ENCODE data around the gene GNAO1. TPM values are rescaled to one million over a fixed set of nuclear protein-coding genes. Genes with fewer than 3 reads are reported as not detected.

The GNAO1 gene
- total and polyA plus RNA-seq, 9 donors, result 0.72 to 5.6 (median 2.7) TPM

DNA sequence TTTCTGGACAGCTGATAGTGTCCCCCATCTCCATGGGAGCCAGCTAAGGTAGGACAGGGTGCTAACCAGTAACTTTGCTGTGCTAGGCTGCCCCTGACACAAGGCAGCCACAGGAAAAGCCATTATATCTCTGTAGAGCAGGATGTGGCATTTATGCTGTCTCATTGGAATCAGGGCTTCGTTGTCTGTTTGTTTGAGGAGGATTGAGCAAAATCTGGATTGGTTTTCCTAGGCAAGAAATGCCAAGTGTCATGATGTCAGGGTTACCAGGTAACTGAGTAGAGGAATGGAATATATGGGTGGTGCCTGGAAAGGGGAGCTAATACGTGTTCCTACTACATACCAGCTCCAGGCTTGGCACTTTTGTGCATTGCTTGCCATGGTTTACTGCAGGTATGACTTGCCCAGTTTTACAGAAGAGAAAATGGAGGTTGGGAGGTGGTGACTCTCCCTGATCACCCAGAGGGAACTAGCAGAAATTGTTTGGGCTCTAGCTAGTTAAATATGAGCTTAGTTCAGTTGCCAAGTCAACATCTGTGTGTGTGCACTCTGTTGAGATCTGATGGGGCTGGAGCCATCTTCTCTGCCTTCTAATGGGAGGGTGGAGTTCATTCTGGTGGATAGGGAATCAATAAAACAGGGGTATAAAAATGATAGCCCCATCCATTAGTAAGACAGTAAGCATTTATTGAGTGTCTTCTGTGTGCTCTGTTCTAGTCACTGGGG, 33.9 kb downstream of the GNAO1 start:
- 70 to 84% (median 79%) methylated on average over 2 of the region's 2 CpGs for WGBS, 3 donors
- H3K4me1 ChIP-seq (ENCODE audit: insufficient read depth), result no peaks in the 10 kb centered on the region
- H3K27ac ChIP-seq, result no peak overlapping the region
- no peaks in the 10 kb centered on the region for H3K36me3 ChIP-seq
- no peaks in the 10 kb centered on the region for H3K9me3 ChIP-seq
- no peak overlapping the region for H3K4me3 ChIP-seq
- TF ChIP-seq, protein P1, sequence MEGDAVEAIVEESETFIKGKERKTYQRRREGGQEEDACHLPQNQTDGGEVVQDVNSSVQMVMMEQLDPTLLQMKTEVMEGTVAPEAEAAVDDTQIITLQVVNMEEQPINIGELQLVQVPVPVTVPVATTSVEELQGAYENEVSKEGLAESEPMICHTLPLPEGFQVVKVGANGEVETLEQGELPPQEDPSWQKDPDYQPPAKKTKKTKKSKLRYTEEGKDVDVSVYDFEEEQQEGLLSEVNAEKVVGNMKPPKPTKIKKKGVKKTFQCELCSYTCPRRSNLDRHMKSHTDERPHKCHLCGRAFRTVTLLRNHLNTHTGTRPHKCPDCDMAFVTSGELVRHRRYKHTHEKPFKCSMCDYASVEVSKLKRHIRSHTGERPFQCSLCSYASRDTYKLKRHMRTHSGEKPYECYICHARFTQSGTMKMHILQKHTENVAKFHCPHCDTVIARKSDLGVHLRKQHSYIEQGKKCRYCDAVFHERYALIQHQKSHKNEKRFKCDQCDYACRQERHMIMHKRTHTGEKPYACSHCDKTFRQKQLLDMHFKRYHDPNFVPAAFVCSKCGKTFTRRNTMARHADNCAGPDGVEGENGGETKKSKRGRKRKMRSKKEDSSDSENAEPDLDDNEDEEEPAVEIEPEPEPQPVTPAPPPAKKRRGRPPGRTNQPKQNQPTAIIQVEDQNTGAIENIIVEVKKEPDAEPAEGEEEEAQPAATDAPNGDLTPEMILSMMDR (IDR thresholded peaks at IDR 0.05), result no peak
- no peak for TF ChIP-seq EP300 (IDR thresholded peaks at IDR 0.05)
- TF ChIP-seq POLR2A (IDR thresholded peaks at IDR 0.05), result no peak
- intact Hi-C loops (cut with DNase I), result no loop called here
- H3K27me3 ChIP-seq, result no peaks in the 10 kb centered on the region
- DNase-seq, result no peak

DNA sequence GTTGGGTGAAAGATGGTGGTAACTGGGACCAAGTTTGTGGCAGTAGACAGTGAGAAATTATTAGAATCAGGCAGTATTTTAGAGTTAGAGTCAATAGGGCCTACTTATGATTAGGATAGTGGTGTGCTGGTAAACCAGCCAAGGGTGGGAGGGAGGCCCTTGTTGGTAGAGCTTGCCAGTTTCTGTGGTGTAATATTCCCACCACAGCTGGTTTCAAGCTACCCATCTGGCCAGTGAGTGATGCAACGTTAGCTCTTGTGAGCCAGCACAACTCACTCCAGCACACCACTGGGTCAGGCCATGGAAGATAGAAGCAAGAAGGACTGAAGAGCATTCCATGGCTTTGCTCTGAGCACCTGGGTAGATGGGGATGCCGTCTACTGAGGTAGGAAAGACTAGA, 34.9 kb downstream of the GNAO1 start:
- Histone ChIP-seq H3K27ac (no peak overlapping the region), H3K4me3 (no peak overlapping the region), H3K36me3 (no peaks in the 10 kb centered on the region), H3K9me3 (no peaks in the 10 kb centered on the region), H3K27me3 (no peaks in the 10 kb centered on the region), H3K4me1 (ENCODE audit: insufficient read depth) (no peaks in the 10 kb centered on the region)
- 54 to 91% (median 81%) methylated on average over 2 of the region's 2 CpGs for WGBS, 3 donors
- no peak for DNase-seq
- TF ChIP-seq, protein P1 (IDR thresholded peaks at IDR 0.05), result no peak
- no peak for TF ChIP-seq EP300 (IDR thresholded peaks at IDR 0.05)
- no peak for TF ChIP-seq POLR2A (IDR thresholded peaks at IDR 0.05)
- intact Hi-C loops (cut with DNase I), result no loop called here

DNA sequence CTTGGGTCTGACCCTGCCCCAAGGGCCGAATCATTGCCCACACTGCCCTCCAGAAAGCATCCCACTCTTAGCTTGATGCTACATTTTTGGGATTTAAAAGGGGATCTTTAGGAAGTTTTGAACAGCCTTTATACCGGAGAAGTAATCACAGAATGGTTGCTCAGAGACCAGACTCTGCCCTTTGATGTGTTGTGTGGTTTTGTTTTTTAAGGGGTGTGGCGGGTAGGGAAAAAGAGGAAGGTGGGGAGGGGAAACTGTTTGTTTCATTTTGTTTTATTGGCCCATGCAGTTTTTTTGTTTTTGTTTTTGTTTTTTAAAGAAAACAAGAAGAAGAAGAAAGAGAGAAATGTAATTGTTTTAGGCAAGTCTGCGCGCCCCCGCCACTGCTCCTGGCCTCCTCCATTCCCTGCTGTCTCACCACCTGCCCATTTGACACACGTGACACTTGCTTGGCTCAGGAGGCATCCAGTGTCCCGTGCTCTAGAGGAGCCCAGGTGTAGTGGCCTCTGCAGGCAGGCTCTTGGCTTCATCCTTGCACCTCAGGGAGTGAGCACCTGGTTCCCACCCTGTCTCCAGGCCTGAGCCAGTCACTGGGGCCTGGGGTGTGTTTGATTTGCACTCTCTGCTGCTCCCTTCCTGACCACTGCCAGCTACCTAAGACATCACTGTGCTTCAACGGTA, 35.7 kb downstream of the GNAO1 start:
- no peak overlapping the region for H3K4me3 ChIP-seq
- H3K36me3 ChIP-seq, result no peaks in the 10 kb centered on the region
- WGBS, 3 donors, result 77 to 82% (median 80%) methylated on average over 9 of the region's 9 CpGs
- TF ChIP-seq POLR2A (IDR thresholded peaks at IDR 0.05) (no peak), EP300 (IDR thresholded peaks at IDR 0.05) (no peak)
- TF ChIP-seq, protein P1 (IDR thresholded peaks at IDR 0.05), result no peak
- H3K27me3 ChIP-seq, result no peaks in the 10 kb centered on the region
- no peak overlapping the region for H3K27ac ChIP-seq
- H3K9me3 ChIP-seq, result no peaks in the 10 kb centered on the region
- no peaks in the 10 kb centered on the region for H3K4me1 ChIP-seq (ENCODE audit: insufficient read depth)
- intact Hi-C loops (cut with DNase I), result no loop called here
- no peak for DNase-seq

DNA sequence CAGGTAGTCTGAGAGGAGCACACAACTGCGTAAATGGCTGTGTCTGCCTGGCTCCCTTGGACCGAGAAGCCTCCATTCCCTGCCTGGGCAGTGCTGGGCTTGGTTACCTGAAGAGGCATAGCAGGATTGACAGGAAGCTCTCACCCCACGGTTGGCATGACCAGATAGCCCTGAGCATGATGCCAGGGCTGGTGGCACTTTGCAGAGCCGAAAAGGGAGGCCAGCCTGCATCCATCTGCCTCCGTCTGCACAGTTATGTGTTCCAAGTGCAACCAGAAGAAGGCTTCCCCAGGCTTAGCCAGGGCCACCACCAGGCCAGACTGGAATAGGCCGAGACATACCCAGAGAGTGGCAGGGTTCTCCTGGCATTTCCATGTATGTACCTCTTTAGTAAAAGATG, 36.6 kb downstream of the GNAO1 start:
- no peaks in the 10 kb centered on the region for H3K4me1 ChIP-seq (ENCODE audit: insufficient read depth)
- no peaks in the 10 kb centered on the region for H3K27me3 ChIP-seq
- 89 to 95% (median 92%) methylated on average over 6 of the region's 6 CpGs for WGBS, 3 donors

More for the DNA sequence above, 36.6 kb downstream of the GNAO1 start:
- no peaks in the 10 kb centered on the region for H3K9me3 ChIP-seq
- H3K27ac ChIP-seq, result no peak overlapping the region
- H3K4me3 ChIP-seq, result no peak overlapping the region
- TF ChIP-seq, protein P1 (IDR thresholded peaks at IDR 0.05), result no peak
- TF ChIP-seq POLR2A (IDR thresholded peaks at IDR 0.05) (no peak), EP300 (IDR thresholded peaks at IDR 0.05) (no peak)
- H3K36me3 ChIP-seq, result no peaks in the 10 kb centered on the region
- DNase-seq, result no peak
- intact Hi-C loops (cut with DNase I), result no loop called here
